Chondrocyte (in vitro differentiated cells): ENCODE measurements around the gene VWC2. TPM values are rescaled to one million over a fixed set of nuclear protein-coding genes. Genes with fewer than 3 reads are reported as not detected.

Experiments
- DNase-seq: peaks from one replicate; pipeline ENCODE4 v3.0.0; 2021; ENCODE audit warnings: mixed read lengths, low spot score
- H3K27ac Mint-ChIP-seq: one replicate; pipeline ENCODE4 v1.8.0; 2021; ENCODE audit warnings: mild to moderate bottlenecking, moderate library complexity, mixed read lengths; ENCODE audit not compliant: unreplicated experiment
- H3K27me3 Mint-ChIP-seq: 2 replicates; pipeline ENCODE4 v1.8.0; 2021; ENCODE audit warnings: low read depth, mixed read lengths
- H3K36me3 Mint-ChIP-seq: 2 replicates; pipeline ENCODE4 v1.8.0; 2021; ENCODE audit warnings: low read depth, mixed read lengths
- H3K4me1 Mint-ChIP-seq: 2 replicates; pipeline ENCODE4 v1.8.0; 2021; ENCODE audit warnings: low read depth, mild to moderate bottlenecking, mixed read lengths
- H3K4me3 Mint-ChIP-seq: one replicate; pipeline ENCODE4 v1.8.0; 2021; ENCODE audit warnings: mild to moderate bottlenecking, moderate library complexity, mixed read lengths; ENCODE audit not compliant: unreplicated experiment
- H3K9me3 Mint-ChIP-seq: 2 replicates; pipeline ENCODE4 v1.8.0; 2021; ENCODE audit warnings: low read depth, mixed read lengths
- total RNA-seq: library from RNA; stranded (reverse); gene quantifications from 3 replicates; pipeline ENCODE4 v1.2.1, GENCODE V29; 2021
- TF ChIP-seq, protein P1 (sequence below): fragments of 200-600 bp; sonication (generic); IDR thresholded peaks from 2 replicates; pipeline ENCODE4 v1.5.0; 2021; ENCODE audit warnings: antibody characterized with exemption, mild to moderate bottlenecking, moderate library complexity

Gene VWC2
- total RNA-seq, 1 donor from 2014 or later, result not detected

DNA sequence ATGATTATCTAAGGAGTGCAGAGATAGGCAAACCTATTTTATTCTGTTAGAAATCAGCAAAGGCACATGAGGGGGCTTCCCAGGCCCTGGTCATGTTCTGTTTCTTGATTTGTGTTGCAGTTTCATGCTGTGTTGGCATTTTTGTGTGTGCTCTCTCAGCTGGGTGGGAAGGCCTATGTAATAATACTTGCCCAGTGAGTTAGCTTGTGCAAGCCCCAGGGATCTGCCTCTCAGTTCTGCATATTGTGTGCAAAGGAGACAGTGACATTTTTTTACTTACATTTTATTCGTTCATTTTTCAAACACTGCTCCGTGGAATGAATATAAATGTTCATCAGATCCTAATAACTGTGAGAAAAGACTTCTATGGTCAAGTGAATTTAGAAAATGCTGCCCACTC, 119.0 kb downstream of the VWC2 start:
- DNase-seq, result no peak
- Mint-ChIP-seq H3K4me3 (no peak overlapping the region), H3K27me3 (no peaks in the 10 kb centered on the region), H3K4me1 (no peaks in the 10 kb centered on the region), H3K9me3 (no peaks in the 10 kb centered on the region), H3K27ac (no peak overlapping the region), H3K36me3 (no peaks in the 10 kb centered on the region)
- TF ChIP-seq, protein P1, sequence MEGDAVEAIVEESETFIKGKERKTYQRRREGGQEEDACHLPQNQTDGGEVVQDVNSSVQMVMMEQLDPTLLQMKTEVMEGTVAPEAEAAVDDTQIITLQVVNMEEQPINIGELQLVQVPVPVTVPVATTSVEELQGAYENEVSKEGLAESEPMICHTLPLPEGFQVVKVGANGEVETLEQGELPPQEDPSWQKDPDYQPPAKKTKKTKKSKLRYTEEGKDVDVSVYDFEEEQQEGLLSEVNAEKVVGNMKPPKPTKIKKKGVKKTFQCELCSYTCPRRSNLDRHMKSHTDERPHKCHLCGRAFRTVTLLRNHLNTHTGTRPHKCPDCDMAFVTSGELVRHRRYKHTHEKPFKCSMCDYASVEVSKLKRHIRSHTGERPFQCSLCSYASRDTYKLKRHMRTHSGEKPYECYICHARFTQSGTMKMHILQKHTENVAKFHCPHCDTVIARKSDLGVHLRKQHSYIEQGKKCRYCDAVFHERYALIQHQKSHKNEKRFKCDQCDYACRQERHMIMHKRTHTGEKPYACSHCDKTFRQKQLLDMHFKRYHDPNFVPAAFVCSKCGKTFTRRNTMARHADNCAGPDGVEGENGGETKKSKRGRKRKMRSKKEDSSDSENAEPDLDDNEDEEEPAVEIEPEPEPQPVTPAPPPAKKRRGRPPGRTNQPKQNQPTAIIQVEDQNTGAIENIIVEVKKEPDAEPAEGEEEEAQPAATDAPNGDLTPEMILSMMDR, result no peak

DNA sequence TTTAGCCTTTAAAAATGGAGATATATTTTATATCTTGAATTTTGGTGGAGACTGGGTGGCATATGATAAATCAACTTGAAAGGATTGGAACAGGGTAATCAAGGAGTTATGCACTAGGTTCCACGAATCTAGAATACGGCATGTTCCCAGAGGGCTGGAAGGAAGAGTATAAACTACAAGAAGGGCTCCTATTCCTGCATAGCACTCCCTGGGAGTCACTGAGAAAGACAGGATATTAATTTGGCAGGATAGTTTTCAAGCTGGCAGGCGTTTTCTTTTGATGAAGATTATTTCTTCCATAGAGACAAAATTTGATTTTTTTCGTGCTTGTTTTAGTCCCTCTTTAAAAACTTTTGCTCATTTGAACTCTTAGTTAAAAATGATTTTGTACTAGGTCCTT, 119.7 kb downstream of the VWC2 start:
- no peaks in the 10 kb centered on the region for H3K36me3 Mint-ChIP-seq
- H3K9me3 Mint-ChIP-seq, result no peaks in the 10 kb centered on the region
- H3K4me1 Mint-ChIP-seq, result no peaks in the 10 kb centered on the region
- no peak for DNase-seq
- no peak overlapping the region for H3K27ac Mint-ChIP-seq
- no peak overlapping the region for H3K4me3 Mint-ChIP-seq
- H3K27me3 Mint-ChIP-seq, result no peaks in the 10 kb centered on the region
- TF ChIP-seq, protein P1, result no peak

DNA sequence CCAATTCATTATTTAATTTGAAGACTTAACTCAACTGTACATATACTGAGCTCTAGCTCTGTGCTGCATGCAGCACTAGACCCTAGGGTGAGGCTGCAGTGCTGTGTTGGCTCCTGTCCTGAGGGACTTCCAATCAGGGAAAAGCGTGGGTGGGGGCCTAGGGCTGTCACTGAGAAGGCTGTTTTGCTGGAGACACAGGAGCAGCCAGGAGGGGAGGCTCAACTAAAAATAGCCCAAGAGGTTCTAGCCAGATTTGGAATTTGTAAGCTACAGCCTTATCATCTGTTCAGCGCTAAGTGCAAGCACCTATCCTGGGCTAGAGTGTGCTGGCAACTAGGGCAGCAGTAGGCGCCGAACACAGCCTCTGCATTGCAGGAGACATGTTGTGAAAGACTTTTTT, 121.1 kb downstream of the VWC2 start:
- H3K4me1 Mint-ChIP-seq, result no peaks in the 10 kb centered on the region
- no peak overlapping the region for H3K4me3 Mint-ChIP-seq
- H3K36me3 Mint-ChIP-seq, result no peaks in the 10 kb centered on the region

DNA sequence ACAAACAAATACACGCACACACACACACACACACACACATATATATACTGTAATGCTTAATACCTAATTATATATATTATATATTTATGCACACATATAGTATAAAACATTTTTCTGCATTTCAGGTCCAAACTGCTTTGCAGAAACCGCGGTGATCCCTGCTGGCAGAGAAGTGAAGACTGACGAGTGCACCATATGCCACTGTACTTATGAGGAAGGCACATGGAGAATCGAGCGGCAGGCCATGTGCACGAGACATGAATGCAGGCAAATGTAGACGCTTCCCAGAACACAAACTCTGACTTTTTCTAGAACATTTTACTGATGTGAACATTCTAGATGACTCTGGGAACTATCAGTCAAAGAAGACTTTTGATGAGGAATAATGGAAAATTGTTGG, 138.5 kb downstream of the VWC2 start:
- Mint-ChIP-seq H3K9me3 (no peaks in the 10 kb centered on the region), H3K27me3 (peaks cover 3% of the 10 kb centered on the region), H3K4me1 (no peaks in the 10 kb centered on the region), H3K36me3 (no peaks in the 10 kb centered on the region), H3K4me3 (no peak overlapping the region), H3K27ac (no peak overlapping the region)
- DNase-seq, result no peak
- TF ChIP-seq, protein P1, result no peak

More for the DNA sequence above, 121.1 kb downstream of the VWC2 start:
- no peak for DNase-seq
- Mint-ChIP-seq H3K9me3 (no peaks in the 10 kb centered on the region), H3K27me3 (no peaks in the 10 kb centered on the region), H3K27ac (no peak overlapping the region)
- TF ChIP-seq, protein P1, result no peak

DNA sequence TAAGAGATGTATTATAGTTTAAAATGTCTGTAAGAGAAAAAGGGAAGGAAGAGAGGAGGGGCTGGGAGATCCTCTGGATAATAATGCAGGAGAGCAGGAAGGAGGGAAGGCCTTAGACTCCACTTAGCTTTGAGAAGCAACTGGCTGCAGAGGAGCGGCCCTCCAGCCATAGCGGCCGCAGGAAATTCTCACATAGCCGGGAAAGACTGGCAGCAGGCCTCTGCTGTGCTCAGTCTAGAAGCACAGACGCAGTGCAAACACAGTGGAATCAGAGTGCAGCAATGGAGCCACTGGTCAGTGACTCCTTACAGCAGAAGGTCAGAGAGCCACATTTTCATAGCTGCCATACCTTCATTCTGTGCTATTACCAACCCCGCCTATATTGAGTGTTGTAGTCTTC, 153.3 kb downstream of the VWC2 start:
- H3K27ac Mint-ChIP-seq, result no peak overlapping the region
- no peak for DNase-seq

More for the DNA sequence above, 153.3 kb downstream of the VWC2 start:
- Mint-ChIP-seq H3K4me1 (no peaks in the 10 kb centered on the region), H3K9me3 (peaks cover 22% of the 10 kb centered on the region), H3K36me3 (no peaks in the 10 kb centered on the region), H3K4me3 (no peak overlapping the region), H3K27me3 (no peaks in the 10 kb centered on the region)
- TF ChIP-seq, protein P1, result no peak
